ENCODE results near the gene RXFP2. TPM values are rescaled to one million over a fixed set of nuclear protein-coding genes. Genes with fewer than 3 reads are reported as not detected.

RXFP2 gene
- polyA plus RNA-seq, 1 donor (not counting 4 experiments of a cell fraction or from before 2014, with no cell fraction given), result not detected

GRCh38 chr13:31699650-31700049 is 39.7 kb upstream of the RXFP2 start:
- H3K9me3 ChIP-seq (ENCODE audit: control insufficient read depth, low read depth, low read length), result no peaks in the 10 kb centered on the region
- H3K4me1 ChIP-seq (ENCODE audit: control insufficient read depth, extremely low read depth, insufficient read depth, low read length), result no peaks in the 10 kb centered on the region
- dilution Hi-C loops (cut with MboI; ENCODE audit: extremely low pct_ligation_motif_present, low sequenced_read_pairs), result no loop called here
- H3K4me3 ChIP-seq (ENCODE audit: control insufficient read depth in 2 of 3, extremely low read depth in 1 of 3, insufficient read depth in 2 of 3, low read depth in 1 of 3, low read length in 3 of 3), result no peak overlapping the region
- H3K36me3 ChIP-seq (ENCODE audit: control insufficient read depth in 2 of 2, extremely low read depth in 1 of 2, insufficient read depth in 2 of 2, low read length in 2 of 2), result no peaks in the 10 kb centered on the region
- H2AFZ ChIP-seq (ENCODE audit: control insufficient read depth, low read length), result no peak overlapping the region
- DNase-seq (ENCODE audit: low read depth, low spot score), result no peak
- no peak for TF ChIP-seq EZH2 (IDR thresholded peaks at IDR 0.05; ENCODE audit: low read length)
- TF ChIP-seq, protein P1, sequence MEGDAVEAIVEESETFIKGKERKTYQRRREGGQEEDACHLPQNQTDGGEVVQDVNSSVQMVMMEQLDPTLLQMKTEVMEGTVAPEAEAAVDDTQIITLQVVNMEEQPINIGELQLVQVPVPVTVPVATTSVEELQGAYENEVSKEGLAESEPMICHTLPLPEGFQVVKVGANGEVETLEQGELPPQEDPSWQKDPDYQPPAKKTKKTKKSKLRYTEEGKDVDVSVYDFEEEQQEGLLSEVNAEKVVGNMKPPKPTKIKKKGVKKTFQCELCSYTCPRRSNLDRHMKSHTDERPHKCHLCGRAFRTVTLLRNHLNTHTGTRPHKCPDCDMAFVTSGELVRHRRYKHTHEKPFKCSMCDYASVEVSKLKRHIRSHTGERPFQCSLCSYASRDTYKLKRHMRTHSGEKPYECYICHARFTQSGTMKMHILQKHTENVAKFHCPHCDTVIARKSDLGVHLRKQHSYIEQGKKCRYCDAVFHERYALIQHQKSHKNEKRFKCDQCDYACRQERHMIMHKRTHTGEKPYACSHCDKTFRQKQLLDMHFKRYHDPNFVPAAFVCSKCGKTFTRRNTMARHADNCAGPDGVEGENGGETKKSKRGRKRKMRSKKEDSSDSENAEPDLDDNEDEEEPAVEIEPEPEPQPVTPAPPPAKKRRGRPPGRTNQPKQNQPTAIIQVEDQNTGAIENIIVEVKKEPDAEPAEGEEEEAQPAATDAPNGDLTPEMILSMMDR (optimal IDR thresholded peaks at IDR 0.05 in 1 of 3, IDR thresholded peaks at IDR 0.05 in 1 of 3, conservative IDR thresholded peaks at IDR 0.05 in 1 of 3; ENCODE audit: extremely low read depth in 1 of 3, insufficient read depth in 2 of 3, low read length in 3 of 3), result no peak
- H3K79me2 ChIP-seq (ENCODE audit: control insufficient read depth, insufficient read depth, low read length), result no peaks in the 10 kb centered on the region
- no peak overlapping the region for H3K27ac ChIP-seq (ENCODE audit: control insufficient read depth, insufficient read depth, low read length)
- FAIRE-seq, result no peak
- no peaks in the 10 kb centered on the region for H3K27me3 ChIP-seq (ENCODE audit: control insufficient read depth, extremely low read depth, insufficient read depth, low read length)
- H3K9me1 ChIP-seq (ENCODE audit: control insufficient read depth, extremely low read depth, insufficient read depth, low read length), result no peaks in the 10 kb centered on the region
- H3K9ac ChIP-seq (ENCODE audit: control insufficient read depth, extremely low read depth, insufficient read depth, low read length), result no peak overlapping the region
- H3K4me2 ChIP-seq (ENCODE audit: control insufficient read depth, extremely low read depth, insufficient read depth, low read depth, low read length), result no peak overlapping the region
- no peaks in the 10 kb centered on the region for H4K20me1 ChIP-seq (ENCODE audit: control insufficient read depth, extremely low read depth, insufficient read depth, low read length)

DNA sequence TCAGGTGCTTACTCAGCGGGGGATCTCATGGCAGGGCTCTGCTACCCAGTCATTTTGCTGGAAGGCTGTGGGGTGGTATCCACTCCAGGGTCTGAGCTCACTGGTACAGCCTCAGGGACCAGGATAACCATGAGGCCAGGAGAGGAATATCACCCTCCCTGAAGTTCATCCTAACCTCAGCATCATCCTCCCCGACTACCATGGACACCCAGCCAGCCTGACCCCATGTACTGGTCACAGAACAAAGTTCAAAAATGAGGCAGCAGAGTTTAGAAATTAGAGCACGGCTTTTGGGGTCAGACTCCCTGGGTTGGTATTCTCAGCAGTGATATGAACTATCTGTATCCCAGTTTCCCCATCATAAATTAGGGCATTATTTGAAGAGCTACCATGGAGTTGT is 35.5 kb upstream of the RXFP2 start:
- H4K20me1 ChIP-seq (ENCODE audit: control insufficient read depth, extremely low read depth, insufficient read depth, low read length), result no peaks in the 10 kb centered on the region
- no peaks in the 10 kb centered on the region for H3K36me3 ChIP-seq (ENCODE audit: control insufficient read depth in 2 of 2, extremely low read depth in 1 of 2, insufficient read depth in 2 of 2, low read length in 2 of 2)
- no peaks in the 10 kb centered on the region for H3K9me1 ChIP-seq (ENCODE audit: control insufficient read depth, extremely low read depth, insufficient read depth, low read length)
- DNase-seq (ENCODE audit: low read depth, low spot score) (no peak), FAIRE-seq (no peak)
- no peak overlapping the region for H3K9ac ChIP-seq (ENCODE audit: control insufficient read depth, extremely low read depth, insufficient read depth, low read length)
- no peaks in the 10 kb centered on the region for H3K79me2 ChIP-seq (ENCODE audit: control insufficient read depth, insufficient read depth, low read length)
- dilution Hi-C loops (cut with MboI; ENCODE audit: extremely low pct_ligation_motif_present, low sequenced_read_pairs), result no loop called here
- no peak overlapping the region for H3K4me2 ChIP-seq (ENCODE audit: control insufficient read depth, extremely low read depth, insufficient read depth, low read depth, low read length)
- no peaks in the 10 kb centered on the region for H3K4me1 ChIP-seq (ENCODE audit: control insufficient read depth, extremely low read depth, insufficient read depth, low read length)
- H2AFZ ChIP-seq (ENCODE audit: control insufficient read depth, low read length), result no peak overlapping the region
- no peak overlapping the region for H3K27ac ChIP-seq (ENCODE audit: control insufficient read depth, insufficient read depth, low read length)
- no peaks in the 10 kb centered on the region for H3K27me3 ChIP-seq (ENCODE audit: control insufficient read depth, extremely low read depth, insufficient read depth, low read length)
- no peak overlapping the region for H3K4me3 ChIP-seq (ENCODE audit: control insufficient read depth in 2 of 3, extremely low read depth in 1 of 3, insufficient read depth in 2 of 3, low read depth in 1 of 3, low read length in 3 of 3)
- H3K9me3 ChIP-seq (ENCODE audit: control insufficient read depth, low read depth, low read length), result no peaks in the 10 kb centered on the region
- TF ChIP-seq, protein P1 (optimal IDR thresholded peaks at IDR 0.05 in 1 of 3, IDR thresholded peaks at IDR 0.05 in 1 of 3, conservative IDR thresholded peaks at IDR 0.05 in 1 of 3; ENCODE audit: extremely low read depth in 1 of 3, insufficient read depth in 2 of 3, low read length in 3 of 3), result no peak
- TF ChIP-seq EZH2 (IDR thresholded peaks at IDR 0.05; ENCODE audit: low read length), result no peak

Data from keratinocyte (primary cell).